Spleen (tissue), 7 donors: ENCODE data around the gene KCNT1.

Experiments used
- CTCF ChIP-seq, 11 experiments: fragments of 200-600 bp in 7 of 11; fragments of 450-650 bp in 4 of 11; sonication (generic) in 4 of 11; IDR thresholded peaks in 8 of 11; conservative IDR thresholded peaks in 3 of 11; 1 replicate in 7 of 11; 2 replicates in 4 of 11; pipeline versions ENCODE4 v1.4.0 to v1.8.0; 2016 to 2021; ENCODE audit warnings: antibody characterized with exemption in 11 of 11, inconsistent platforms in 4 of 11, mild to moderate bottlenecking in 1 of 11
- POLR2A ChIP-seq, 3 donors: fragments of 450-650 bp; IDR thresholded peaks; one replicate each; pipeline ENCODE4 v1.5.1; 2017; ENCODE audit warnings: antibody characterized with exemption in 3 of 3, mild to moderate bottlenecking in 1 of 3
- POLR2AphosphoS5 ChIP-seq, 3 donors: sonication (generic); formaldehyde crosslinking; IDR thresholded peaks; one replicate each; pipeline ENCODE4 v1.5.1; 2017; ENCODE audit warnings: antibody characterized with exemption in 3 of 3
- donor health status: DM: no; HTN: no; CAD: no; lungs with moderate emphysema.
- donor health status: DM: no; HTN: no; CAD: no.
- donor health status: DM: no; HTN: no; CAD: no.

- TF ChIP-seq CTCF (IDR thresholded peaks at IDR 0.05 in 8 of 11, conservative IDR thresholded peaks at IDR 0.05 in 3 of 11), result no peak
- no peak for TF ChIP-seq POLR2A (IDR thresholded peaks at IDR 0.05)
- no peak for TF ChIP-seq POLR2AphosphoS5 (IDR thresholded peaks at IDR 0.05)
Measured at GRCh38 chr9:135796784-135797485, 95.0 kb downstream of the KCNT1 start.
